Smooth muscle cell (in vitro differentiated cells): ENCODE data around the gene PTGS1. TPM values are rescaled to one million over a fixed set of nuclear protein-coding genes. Genes with fewer than 3 reads are reported as not detected.

ENCODE experiments used
- polyA plus RNA-seq: library from polyadenylated mRNA; unstranded; fragments of >200 nt; fragmentation: Nextera tagmentation; extraction: Ambion mirVana; gene quantifications from 2 replicates; pipeline ENCODE4 v1.2.1, GENCODE V29; 2016
- small RNA-seq: library from RNA; depleted of rRNA; stranded (forward); fragments of <200 nt; gene quantifications from one replicate; pipeline ENCODE3, GENCODE V24; 2014
- total RNA-seq: library from RNA; depleted of rRNA; stranded (reverse); fragments of >200 nt; gene quantifications from 2 replicates; pipeline ENCODE4 v1.2.3, GENCODE V29; 2014

The PTGS1 gene
- total and polyA plus RNA-seq, 2 experiments from 2014 or later = 0.06 to 2.3 TPM

Small RNA genes within 50 kb of the gene (small RNA-seq; reads per million reads assigned to genes)
- gene AL162424.1 = not detected

Other genes starting within 250 kb of the PTGS1 start
- 28.5 and 47.5 TPM in 2 replicates for gene NDUFA8, start 211.2 kb upstream of the PTGS1 start, total RNA-seq
- gene NDUFA8, start 211.2 kb upstream of the PTGS1 start, polyA plus RNA-seq = 126 and 128 TPM in 2 replicates
- not detected in 2 replicates for gene MORN5, start 211.1 kb upstream of the PTGS1 start, total RNA-seq
- not detected in 2 replicates for gene MORN5, start 211.1 kb upstream of the PTGS1 start, polyA plus RNA-seq
- not detected in 2 replicates for gene LHX6, start 142.1 kb upstream of the PTGS1 start, total RNA-seq
- 0.33 TPM in 1 of 2 replicates, not detected in the other for gene LHX6, start 142.1 kb upstream of the PTGS1 start, polyA plus RNA-seq
- gene RBM18, start 106.2 kb upstream of the PTGS1 start, total RNA-seq = 11.9 and 15.3 TPM in 2 replicates
- gene RBM18, start 106.2 kb upstream of the PTGS1 start, polyA plus RNA-seq = 22.1 and 29.6 TPM in 2 replicates
- gene MRRF, start 106.1 kb upstream of the PTGS1 start, total RNA-seq = 19.8 and 28.1 TPM in 2 replicates
- gene MRRF, start 106.1 kb upstream of the PTGS1 start, polyA plus RNA-seq = 8.4 and 12.9 TPM in 2 replicates
- gene OR1J1, start 106.9 kb downstream of the PTGS1 start, total RNA-seq = not detected in 2 replicates
- gene OR1J1, start 106.9 kb downstream of the PTGS1 start, polyA plus RNA-seq = not detected in 2 replicates
- gene OR1J2, start 139.8 kb downstream of the PTGS1 start, total RNA-seq = not detected in 2 replicates
- gene OR1J2, start 139.8 kb downstream of the PTGS1 start, polyA plus RNA-seq = not detected in 2 replicates
- not detected in 2 replicates for gene OR1J4, start 148.1 kb downstream of the PTGS1 start, total RNA-seq
- not detected in 2 replicates for gene OR1J4, start 148.1 kb downstream of the PTGS1 start, polyA plus RNA-seq
- gene OR1N1, start 156.3 kb downstream of the PTGS1 start, total RNA-seq = not detected in 2 replicates
- gene OR1N1, start 156.3 kb downstream of the PTGS1 start, polyA plus RNA-seq = not detected in 2 replicates
- not detected in 2 replicates for gene OR1N2, start 182.1 kb downstream of the PTGS1 start, total RNA-seq
- gene OR1N2, start 182.1 kb downstream of the PTGS1 start, polyA plus RNA-seq = not detected in 2 replicates
- not detected in 2 replicates for gene OR1L8, start 212.4 kb downstream of the PTGS1 start, total RNA-seq
- 0.11 TPM in 1 of 2 replicates, not detected in the other for gene OR1L8, start 212.4 kb downstream of the PTGS1 start, polyA plus RNA-seq
- not detected in 2 replicates for gene OR1Q1, start 243.7 kb downstream of the PTGS1 start, total RNA-seq
- gene OR1Q1, start 243.7 kb downstream of the PTGS1 start, polyA plus RNA-seq = not detected in 2 replicates